Activated CD4-positive, alpha-beta T cell treated with anti-CD3 and anti-CD28 coated beads, Interleukin-2, amount 50 U/mL, for 1 hour (primary cell): ENCODE measurements around the gene BOD1L1.
"Not testable (repeated sequence)": the region's sequence is repeated elsewhere in the genome, so short reads cannot be mapped to it uniquely, and the experiment has no call there.

Experiments used
- DNase-seq: peaks from one replicate; pipeline ENCODE4 v3.0.0-alpha.2; 2020

Gene BOD1L1

GRCh38 chr4:13618212-13618806 lies 9.2 kb downstream of the BOD1L1 start:
- DNase-seq, result no peak

DNA sequence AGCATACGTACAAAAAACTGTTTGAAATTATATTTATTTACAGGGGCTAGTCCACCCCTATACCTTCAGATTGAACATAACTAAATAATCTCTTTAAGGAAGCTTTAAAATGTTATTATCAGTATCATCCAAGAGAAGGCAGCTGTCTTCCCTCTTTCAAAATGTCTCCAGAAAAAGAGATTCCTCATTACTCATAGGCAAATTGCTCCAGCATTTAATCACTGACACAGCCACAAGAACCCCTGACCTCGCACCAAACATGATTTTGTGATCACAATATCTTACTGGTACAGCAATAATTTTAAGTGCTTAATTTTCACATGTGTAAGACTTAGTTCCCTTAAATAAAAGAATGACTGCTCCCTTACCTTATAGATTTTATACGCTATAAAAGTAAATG lies 9.7 kb downstream of the BOD1L1 start:
- no peak for DNase-seq

DNA sequence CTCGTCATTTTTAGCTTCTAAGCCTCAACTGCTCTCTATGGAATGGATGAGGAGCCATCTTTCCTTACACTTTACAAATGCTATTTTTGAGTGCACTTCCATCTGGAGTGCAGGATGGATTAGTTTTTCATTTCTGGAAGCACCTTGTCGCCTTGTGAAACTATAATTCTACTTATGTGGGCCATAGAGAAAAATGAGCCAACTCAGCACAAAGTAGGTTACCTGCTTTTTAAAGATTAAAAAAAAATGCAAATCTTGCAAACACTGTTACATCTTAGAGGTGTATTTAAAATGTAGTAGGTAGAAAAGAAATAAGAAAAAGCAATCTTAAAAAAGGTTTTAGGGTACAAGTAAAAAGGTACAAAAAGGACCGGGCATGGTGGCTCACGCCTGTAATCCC lies 10.9 kb downstream of the BOD1L1 start:
- no peak for DNase-seq

DNA sequence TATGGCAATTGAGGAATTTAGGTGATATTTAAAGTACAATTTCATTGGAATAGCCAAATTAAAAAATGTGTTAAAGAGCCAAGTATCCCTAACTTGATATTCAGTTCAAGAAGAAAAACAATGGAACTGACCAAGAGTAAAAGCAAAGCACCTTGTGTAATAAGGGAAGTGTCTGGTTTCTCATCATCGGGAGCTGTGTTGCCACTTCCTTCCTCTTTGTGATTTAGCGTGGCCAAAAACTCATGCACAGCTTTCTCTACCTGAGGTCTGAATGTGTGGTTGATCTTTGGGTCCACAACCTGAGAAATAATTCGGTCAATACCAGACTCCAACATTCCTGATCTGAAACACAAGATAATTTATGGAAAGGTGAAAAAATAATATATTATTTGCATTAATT lies 12.4 kb downstream of the BOD1L1 start:
- DNase-seq, result no peak

- DNase-seq, result no peak
Observed at GRCh38 chr4:13612569-13612968, 15.0 kb downstream of the BOD1L1 start.

DNA sequence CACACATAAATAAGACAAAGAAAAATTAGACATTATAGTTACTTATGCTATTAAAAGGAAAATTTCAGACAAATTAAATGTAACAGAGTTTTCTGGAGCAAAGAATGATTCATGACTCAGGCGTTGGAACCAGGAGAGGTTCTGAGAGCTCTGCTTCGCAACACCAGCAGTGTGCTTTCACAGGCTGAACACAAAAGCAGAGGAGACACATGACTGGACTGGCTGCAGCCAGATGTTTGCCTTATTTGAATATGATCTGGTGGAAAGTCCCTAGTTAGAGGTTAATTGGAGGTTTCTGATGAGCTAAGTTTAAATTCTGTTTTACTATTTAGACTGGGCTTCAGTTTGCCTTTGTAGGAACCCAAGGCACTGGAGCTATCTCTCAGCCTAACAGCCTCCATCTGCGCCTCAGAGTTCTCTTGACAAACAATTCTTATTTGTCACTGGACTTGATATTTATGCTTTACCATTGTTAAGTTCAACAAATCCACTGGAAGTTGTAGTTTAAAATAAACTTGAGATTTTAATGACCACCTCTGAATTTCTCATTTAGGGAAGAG lies 16.2 kb downstream of the BOD1L1 start:
- no peak for DNase-seq

DNA sequence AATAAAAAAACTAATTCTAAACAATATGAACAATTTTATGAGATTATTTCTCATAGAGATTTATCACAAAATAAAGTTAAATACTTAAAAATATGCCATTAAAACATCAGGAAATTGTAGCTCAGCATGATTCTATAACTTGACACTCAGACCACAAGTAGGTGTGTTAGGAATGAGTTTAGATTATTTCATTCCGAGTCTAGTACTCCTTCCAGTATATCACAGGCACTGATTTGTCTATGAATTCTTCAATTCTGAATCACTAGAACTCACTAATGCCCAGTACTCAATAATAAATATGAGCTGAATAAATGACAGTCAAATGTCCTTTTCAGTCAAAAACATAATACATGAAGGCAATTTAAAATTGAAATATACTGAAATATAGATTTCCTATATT lies 22.2 kb downstream of the BOD1L1 start:
- no peak for DNase-seq

- no peak for DNase-seq
Observed at GRCh38 chr4:13601848-13602247, 25.7 kb downstream of the BOD1L1 start.

DNA sequence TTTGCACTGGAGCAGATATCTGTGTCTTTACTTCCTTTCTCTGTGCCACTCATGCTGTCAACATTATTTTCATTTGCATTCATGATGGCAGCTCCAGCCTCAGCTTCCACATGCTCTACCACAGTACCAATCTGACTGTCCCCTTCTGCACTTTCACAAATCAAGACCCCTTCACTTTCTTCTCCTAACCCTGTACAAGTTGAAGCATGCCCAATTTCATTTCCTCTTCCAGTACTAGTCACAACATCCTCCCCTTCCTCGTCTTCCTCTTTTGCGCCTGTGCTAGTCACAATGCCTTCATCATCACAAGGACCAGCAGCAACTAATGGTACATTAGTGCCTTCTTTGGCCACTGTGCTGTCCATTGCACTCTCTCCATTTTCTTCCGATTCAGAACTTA lies 26.5 kb downstream of the BOD1L1 start:
- no peak for DNase-seq

GRCh38 chr4:13599159-13599558 lies 28.4 kb downstream of the BOD1L1 start:
- DNase-seq, result no peak

- no peak for DNase-seq
Observed at GRCh38 chr4:13597604-13598003, 29.9 kb downstream of the BOD1L1 start.

GRCh38 chr4:13597141-13597540 lies 30.4 kb downstream of the BOD1L1 start:
- no peak for DNase-seq

GRCh38 chr4:13592220-13592619 lies 35.3 kb downstream of the BOD1L1 start:
- DNase-seq, result no peak

- no peak for DNase-seq
Observed at GRCh38 chr4:13590766-13591165, 36.8 kb downstream of the BOD1L1 start.

- DNase-seq, result no peak
Observed at GRCh38 chr4:13588954-13589353, 38.6 kb downstream of the BOD1L1 start.

DNA sequence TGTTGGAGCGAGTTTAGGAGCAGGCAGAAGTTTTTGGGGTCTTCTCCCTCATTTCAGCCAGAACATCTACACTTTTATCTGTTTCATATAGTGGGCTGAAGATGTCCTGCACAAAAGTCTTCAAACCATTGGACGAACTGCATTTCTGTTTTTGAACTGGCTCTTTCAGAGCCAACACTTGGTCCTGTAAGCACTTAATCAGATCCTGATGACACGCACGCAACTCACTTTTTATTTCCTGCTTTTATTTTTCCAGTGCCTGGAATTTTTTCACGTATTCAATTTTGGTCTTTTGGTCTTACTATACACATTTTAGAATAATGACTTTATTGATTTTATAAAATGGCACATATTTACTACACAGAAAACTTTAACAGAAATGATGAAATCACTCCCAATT lies 43.0 kb downstream of the BOD1L1 start:
- no peak for DNase-seq

DNA sequence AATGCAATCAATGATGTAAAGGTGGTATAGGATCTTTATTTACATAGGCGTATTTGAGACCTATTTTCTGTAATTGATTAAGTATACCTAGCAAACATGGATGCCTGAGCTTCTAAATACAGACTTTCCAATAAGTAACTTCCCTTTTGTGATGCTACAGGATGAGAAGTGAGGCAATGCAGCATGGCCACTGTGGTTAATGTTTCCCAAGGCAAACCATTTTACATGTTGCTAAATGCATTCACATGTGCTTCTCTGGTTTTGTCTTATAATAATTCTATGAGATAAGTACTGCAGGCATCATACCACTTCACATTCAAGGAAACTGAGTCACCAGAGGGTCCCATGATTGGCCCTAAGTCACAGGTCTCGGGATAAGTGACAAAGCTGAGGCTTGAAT lies 47.5 kb downstream of the BOD1L1 start:
- no peak for DNase-seq

GRCh38 chr4:13577660-13578059 lies 49.9 kb downstream of the BOD1L1 start:
- DNase-seq, result no peak

DNA sequence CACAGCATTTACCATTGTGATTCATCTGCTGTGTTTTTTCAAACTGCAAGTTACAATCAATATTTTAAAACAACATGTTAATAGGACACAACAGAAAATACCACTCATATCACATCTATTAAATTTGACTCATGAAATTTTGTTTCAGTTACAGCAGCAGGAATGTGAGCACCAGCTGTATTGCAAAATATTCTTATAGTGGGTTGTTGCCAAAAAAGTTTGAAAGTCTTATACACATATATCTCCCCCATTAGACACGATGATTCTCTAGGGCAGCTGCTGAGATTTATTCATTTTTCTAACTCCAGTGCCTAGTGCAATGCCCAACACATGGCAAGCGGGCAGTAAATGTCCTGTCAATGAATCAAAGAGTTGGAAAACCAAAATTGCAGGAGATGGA lies 56.6 kb downstream of the BOD1L1 start:
- DNase-seq, result no peak

GRCh38 chr4:13567125-13567524 lies 60.4 kb downstream of the BOD1L1 start:
- DNase-seq, result no peak

DNA sequence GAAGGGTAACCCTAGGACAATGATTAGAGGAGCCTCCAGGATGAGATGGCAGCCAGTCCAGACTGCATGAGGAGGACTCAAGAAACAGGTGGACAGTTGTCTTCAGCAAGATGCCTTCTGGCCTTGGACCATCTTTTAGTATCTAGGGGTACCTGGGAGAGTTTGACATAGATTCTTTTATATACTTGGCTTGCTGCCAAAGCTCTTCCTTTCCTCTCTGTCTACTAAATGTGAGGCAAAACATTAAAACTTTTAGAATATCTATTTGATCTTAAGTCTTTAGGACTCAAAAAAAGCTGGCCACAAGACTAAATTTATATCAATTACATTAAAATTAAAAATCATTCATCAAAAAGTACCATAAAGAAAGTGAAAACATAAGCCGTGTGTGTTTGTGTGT lies 64.6 kb downstream of the BOD1L1 start:
- no peak for DNase-seq

GRCh38 chr4:13561673-13562072 lies 65.9 kb downstream of the BOD1L1 start:
- DNase-seq, result no peak

GRCh38 chr4:13560111-13560510 lies 67.4 kb downstream of the BOD1L1 start:
- not testable (repeated sequence) for DNase-seq

DNA sequence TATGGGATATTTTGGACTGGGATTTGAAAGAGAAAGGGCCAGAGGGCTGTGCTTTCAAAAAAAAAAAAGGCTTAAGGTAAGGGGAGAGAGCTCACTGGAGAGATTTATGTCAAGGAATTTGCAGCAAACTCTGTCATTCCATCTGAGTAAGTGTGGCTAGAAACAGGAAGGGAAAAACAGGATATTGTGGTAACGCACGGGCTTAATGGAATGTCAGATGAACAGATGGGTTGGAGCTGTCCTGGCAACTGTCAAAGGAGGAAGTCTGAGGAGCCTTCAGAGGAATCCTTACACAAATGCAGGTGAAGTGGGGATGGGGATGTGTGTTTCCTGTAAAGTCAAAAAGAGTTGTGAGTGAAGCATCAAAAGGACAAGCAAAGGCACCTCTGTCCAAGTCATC lies 68.1 kb downstream of the BOD1L1 start:
- DNase-seq, result no peak

DNA sequence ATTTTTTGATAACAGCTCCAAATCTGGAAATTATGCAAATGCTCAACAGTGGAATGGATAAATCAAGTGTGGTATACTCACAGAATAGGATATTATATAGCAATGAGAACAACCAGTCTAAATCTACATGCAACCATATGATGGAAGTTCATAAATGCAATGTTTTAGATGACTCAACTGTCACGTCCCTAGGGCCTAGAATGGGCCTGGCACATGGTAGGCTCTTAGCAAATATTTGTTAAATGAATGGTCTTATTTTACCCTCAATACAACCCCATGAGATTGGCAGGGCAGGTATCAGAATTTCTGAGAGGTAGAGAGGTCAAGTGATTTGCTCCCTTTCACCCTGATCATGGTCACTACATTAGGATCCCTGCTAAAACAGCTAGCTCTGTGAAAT lies 68.6 kb downstream of the BOD1L1 start:
- no peak for DNase-seq

DNA sequence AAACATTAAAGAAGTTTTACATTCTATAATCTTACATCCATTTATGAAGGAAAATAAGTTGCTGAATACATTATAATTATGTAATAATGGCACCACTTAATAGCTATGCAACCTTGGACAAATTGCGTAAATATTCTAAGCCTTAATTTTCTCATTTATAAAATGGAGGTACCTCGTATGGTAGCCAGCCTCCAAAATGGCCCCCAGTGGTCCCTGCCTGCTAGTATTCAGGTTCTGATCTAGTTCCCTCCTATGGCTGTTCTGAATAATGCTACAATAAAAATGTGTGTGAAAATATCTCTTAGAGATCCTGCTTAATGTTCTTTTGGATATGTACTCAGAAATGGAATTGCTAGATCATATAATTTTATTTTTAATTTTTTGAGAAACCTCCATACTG lies 72.2 kb downstream of the BOD1L1 start:
- DNase-seq, result no peak
